H1 (cell line): ENCODE data around the gene LENG1. TPM values are rescaled to one million over a fixed set of nuclear protein-coding genes. Genes with fewer than 3 reads are reported as not detected.

ENCODE experiments used
- CTCF ChIA-PET: fragments of 300-600 bp; sonication (Branson Sonifier 250); formaldehyde crosslinking; loops from one replicate; lab custom pipeline; 2021; ENCODE audit not compliant: partially characterized antibody; lab: Charles Lee
- POLR2A ChIA-PET: fragments of 300-600 bp; sonication (Branson Sonifier 250); formaldehyde crosslinking; loops from one replicate; lab custom pipeline; 2021; ENCODE audit warnings: inconsistent platforms; ENCODE audit not compliant: partially characterized antibody; lab: Charles Lee
- DNase-seq, 2 experiments: peaks; one replicate each; pipeline versions ENCODE4 v3.0.0 to v3.0.0-alpha.2; 2010 to 2022; ENCODE audit warnings: low spot score in 2 of 2, low read depth in 1 of 2, mixed read lengths in 1 of 2
- FAIRE-seq: peaks from 2 replicates; lab custom pipeline; 2011; peaks lifted over from hg19 to GRCh38; lab: Jason Lieb, UNC
- H2AFZ ChIP-seq: 2 replicates; pipeline ENCODE4 v1.8.1; 2012; ENCODE audit warnings: low read length, inconsistent platforms
- H2AK5ac ChIP-seq: 2 replicates; pipeline ENCODE4 v1.6.1; 2013; ENCODE audit warnings: low read depth, low read length
- H2BK120ac ChIP-seq: replicated peaks from 2 replicates; pipeline ENCODE3; 2013; ENCODE audit warnings: low read depth, low read length, inconsistent platforms
- H2BK12ac ChIP-seq: 2 replicates; pipeline ENCODE4 v1.6.1; 2013; ENCODE audit warnings: low read depth, low read length
- H2BK15ac ChIP-seq: 2 replicates; pipeline ENCODE4 v1.6.1; 2013; ENCODE audit warnings: low read length
- H2BK20ac ChIP-seq: 2 replicates; pipeline ENCODE4 v1.6.1; 2013; ENCODE audit warnings: low read length
- H2BK5ac ChIP-seq: 2 replicates; pipeline ENCODE4 v1.6.1; 2013; ENCODE audit warnings: low read depth, low read length
- H3K14ac ChIP-seq: 2 replicates; pipeline ENCODE4 v1.6.1; 2013; ENCODE audit warnings: inconsistent platforms; ENCODE audit not compliant: insufficient read length
- H3K18ac ChIP-seq: 2 replicates; pipeline ENCODE4 v1.6.1; 2013; ENCODE audit warnings: low read length; ENCODE audit errors: extremely low read depth
- H3K23ac ChIP-seq: 2 replicates; pipeline ENCODE4 v1.6.1; 2013; ENCODE audit warnings: inconsistent platforms; ENCODE audit not compliant: insufficient read length
- H3K23me2 ChIP-seq: 2 replicates; pipeline ENCODE4 v1.6.1; 2013; ENCODE audit warnings: low read depth, low read length
- H3K27ac ChIP-seq: 2 replicates; pipeline ENCODE4 v1.6.1; 2011; ENCODE audit warnings: low read depth, low read length, inconsistent platforms
- H3K27me3 ChIP-seq, 4 experiments: replicated peaks in 1 of 4; 1 replicate in 1 of 4; 2 replicates in 3 of 4; pipeline versions ENCODE4 v1.6.1 to v1.8.1; 2011 to 2013; ENCODE audit warnings: low read length in 3 of 4, mild to moderate bottlenecking in 3 of 4, inconsistent platforms in 2 of 4, mixed read lengths in 2 of 4, moderate library complexity in 1 of 4; ENCODE audit not compliant: control insufficient read depth in 3 of 4, insufficient read depth in 3 of 4; ENCODE audit errors: extremely low read depth in 1 of 4
- H3K36me3 ChIP-seq, 4 experiments: 2 replicates each; pipeline versions ENCODE4 v1.6.1 to v1.8.1; 2011 to 2013; ENCODE audit warnings: mild to moderate bottlenecking in 4 of 4, low read length in 3 of 4, moderate library complexity in 2 of 4, control low read depth in 1 of 4, inconsistent platforms in 1 of 4; ENCODE audit not compliant: insufficient read depth in 4 of 4, control insufficient read depth in 2 of 4
- H3K4ac ChIP-seq: replicated peaks from 2 replicates; pipeline ENCODE3; 2013; ENCODE audit warnings: low read length, low read depth, mixed read lengths, inconsistent platforms; ENCODE audit not compliant: insufficient read length
- H3K4me1 ChIP-seq, 4 experiments: replicated peaks in 1 of 4; 1 replicate in 1 of 4; 2 replicates in 3 of 4; pipeline versions ENCODE4 v1.6.1 to v1.8.1; 2011 to 2013; ENCODE audit warnings: low read length in 3 of 4, inconsistent platforms in 2 of 4, mixed read lengths in 1 of 4; ENCODE audit not compliant: insufficient read depth in 4 of 4, control insufficient read depth in 3 of 4
- H3K4me2 ChIP-seq, 2 experiments: 2 replicates each; pipeline versions ENCODE4 v1.6.1 to v1.8.1; 2011 to 2013; ENCODE audit warnings: low read depth in 2 of 2, low read length in 2 of 2, control low read depth in 1 of 2, inconsistent platforms in 1 of 2, mild to moderate bottlenecking in 1 of 2; ENCODE audit not compliant: insufficient read depth in 1 of 2
- H3K4me3 ChIP-seq, 4 experiments: fragments of 200-600, 300-600 bp in 1 of 4; sonication (generic), shearing (Covaris generic), sonication (Bioruptor Twin) in 1 of 4; 2 replicates each; pipeline versions ENCODE4 v1.5.1 to v1.8.1; 2011 to 2016; ENCODE audit warnings: low read length in 4 of 4, low read depth in 3 of 4, control low read depth in 2 of 4, inconsistent platforms in 2 of 4, mild to moderate bottlenecking in 2 of 4, mixed read lengths in 1 of 4, moderate library complexity in 1 of 4; ENCODE audit not compliant: insufficient read depth in 2 of 4; ENCODE audit errors: extremely low read depth in 1 of 4
- H3K56ac ChIP-seq: replicated peaks from 2 replicates; pipeline ENCODE3; 2013; ENCODE audit warnings: low read depth, mild to moderate bottlenecking, mixed read lengths, low read length, inconsistent platforms; ENCODE audit not compliant: insufficient read length
- H3K79me1 ChIP-seq: 2 replicates; pipeline ENCODE4 v1.6.1; 2013; ENCODE audit warnings: low read depth, low read length, control low read depth
- H3K79me2 ChIP-seq, 2 experiments: 2 replicates each; pipeline versions ENCODE4 v1.6.1 to v1.8.1; 2012 to 2013; ENCODE audit warnings: low read length in 2 of 2, mild to moderate bottlenecking in 2 of 2, inconsistent platforms in 1 of 2; ENCODE audit not compliant: insufficient read depth in 2 of 2, control insufficient read depth in 1 of 2
- H3K9ac ChIP-seq, 4 experiments: replicated peaks in 1 of 4; 1 replicate in 1 of 4; 2 replicates in 3 of 4; pipeline versions ENCODE4 v1.6.1 to v1.8.1; 2011 to 2013; ENCODE audit warnings: low read depth in 3 of 4, low read length in 3 of 4, control low read depth in 2 of 4, mild to moderate bottlenecking in 2 of 4, moderate library complexity in 2 of 4, inconsistent platforms in 1 of 4; ENCODE audit errors: extremely low read depth in 1 of 4
- H3K9me3 ChIP-seq, 2 experiments: 2 replicates each; pipeline versions ENCODE4 v1.6.1 to v1.8.1; 2012 to 2013; ENCODE audit warnings: mild to moderate bottlenecking in 2 of 2, moderate library complexity in 2 of 2, control low read depth in 1 of 2, inconsistent platforms in 1 of 2, low read depth in 1 of 2, low read length in 1 of 2, mixed read lengths in 1 of 2; ENCODE audit not compliant: insufficient read depth in 2 of 2
- H4K20me1 ChIP-seq, 2 experiments: replicated peaks in 1 of 2; 2 replicates each; pipeline versions ENCODE3 to v1.8.1; 2011 to 2013; ENCODE audit warnings: inconsistent platforms in 2 of 2, low read length in 2 of 2, mild to moderate bottlenecking in 1 of 2; ENCODE audit not compliant: insufficient read depth in 2 of 2, control insufficient read depth in 1 of 2
- H4K5ac ChIP-seq: 2 replicates; pipeline ENCODE4 v1.6.1; 2013; ENCODE audit warnings: low read length, low read depth, mixed read lengths, inconsistent platforms; ENCODE audit not compliant: insufficient read length
- H4K8ac ChIP-seq: 2 replicates; pipeline ENCODE4 v1.8.0; 2013; ENCODE audit warnings: mild to moderate bottlenecking, moderate library complexity, low read length, inconsistent platforms; ENCODE audit not compliant: insufficient read depth; ENCODE audit errors: extremely low read depth
- H4K91ac ChIP-seq: replicated peaks from 2 replicates; pipeline ENCODE3; 2013; ENCODE audit warnings: low read length, mixed read lengths, inconsistent platforms; ENCODE audit not compliant: insufficient read length
- ASH2L ChIP-seq: fragments of 200-600, 300-600 bp; sonication (generic); IDR thresholded peaks from one replicate; pipeline ENCODE4 v1.7.1; 2017; ENCODE audit warnings: low read length
- E2F6 ChIP-seq: IDR thresholded peaks from 2 replicates; pipeline ENCODE4 v1.6.1; 2012; ENCODE audit warnings: inconsistent platforms
- PHF8 ChIP-seq: fragments of 200-600 bp; sonication (generic); conservative IDR thresholded peaks from 2 replicates; pipeline ENCODE4 v1.7.1; 2012; ENCODE audit warnings: low read depth, mild to moderate bottlenecking, inconsistent platforms, low read length, moderate library complexity
- POU5F1 ChIP-seq: IDR thresholded peaks from 2 replicates; pipeline ENCODE4 v1.6.1; 2011; ENCODE audit warnings: low read depth, mild to moderate bottlenecking, low read length, moderate library complexity
- RBBP5 ChIP-seq: IDR thresholded peaks from 2 replicates; pipeline ENCODE4 v1.7.1; 2012; ENCODE audit warnings: low read depth, mild to moderate bottlenecking, inconsistent platforms, low read length, moderate library complexity, borderline replicate concordance
- SP1 ChIP-seq: IDR thresholded peaks from 2 replicates; pipeline ENCODE4 v1.6.1; 2011; ENCODE audit warnings: low read depth, low read length
- WGBS, 2 experiments: shearing (Covaris generic) in 1 of 2; methylation state at CpG; one replicate each; pipeline versions ENCODE4 v1.1.6 to v1.1.7; 2013 to 2015; ENCODE audit warnings: low lambda C conversion rate in 2 of 2, mixed read lengths in 2 of 2, inconsistent platforms in 1 of 2, low coverage in 1 of 2, missing lambda C conversion rate in 1 of 2; ENCODE audit not compliant: insufficient replicate concordance in 2 of 2, insufficient coverage in 1 of 2, insufficient read length in 1 of 2; ENCODE audit errors: extremely low coverage in 1 of 2, missing lambda C conversion rate in 1 of 2; 5-methylcytosine and 5-hydroxymethylcytosine counted together
- polyA plus RNA-seq, 7 experiments: library from polyadenylated mRNA; depleted of rRNA in 3 of 7; stranded (reverse) in 5 of 7; unstranded in 2 of 7; fragments of >200 nt in 5 of 7; fragments of 200-250 nt in 2 of 7; gene quantifications; 1 replicate in 5 of 7; 2 replicates in 1 of 7; 4 replicates in 1 of 7; pipeline versions ENCODE4 v1.2.1 to v1.2.3, GENCODE V29; 2011 to 2013; ENCODE audit warnings: missing spikeins in 2 of 7, mixed read lengths in 2 of 7
- total RNA-seq: library from RNA; stranded (reverse); fragmentation: NEBNext Ultra II Directional; extraction: Animal tissue kit (Norgen Biotek cat#: 25700); gene quantifications from 2 replicates; pipeline ENCODE4 v1.2.1, GENCODE V29; 2021

The LENG1 gene
- total and polyA plus RNA-seq, 2 of the 8 experiments (the other 6 are each of a cell fraction or from before 2014, with no cell fraction given), result 1.2 to 4.4 TPM

DNA sequence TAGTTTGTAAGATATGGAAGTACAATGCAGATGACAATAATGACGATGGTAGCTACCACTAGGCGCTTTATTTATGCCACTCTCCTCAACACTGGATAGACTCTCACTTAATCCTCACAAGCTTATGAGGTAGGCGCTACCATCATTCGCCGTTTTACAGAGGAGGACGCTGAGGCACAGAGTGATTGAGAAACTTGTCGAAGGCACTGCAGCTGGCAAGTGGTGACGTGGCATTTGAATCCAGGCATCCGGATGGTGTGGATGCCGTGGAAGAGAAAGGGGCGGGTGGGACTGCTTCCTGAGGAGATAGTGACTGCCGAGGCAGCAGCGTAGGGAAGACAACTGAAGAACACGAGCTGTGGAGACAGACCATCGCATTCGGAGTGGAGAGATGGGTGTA, 39.9 kb upstream of the LENG1 start:
- CTCF ChIA-PET, result interaction anchor here (0.6 to 3.2 kb wide), 4 partner anchors 10 to 67 kb away, joined by 3 to 10 read pairs (median 5); partner anchors contain the start of gene MBOAT7
- no peak overlapping the region for H2BK20ac ChIP-seq
- no peak overlapping the region for H2BK120ac ChIP-seq
- 0 out of 7 replicates have a peak overlapping the region, but pooled peaks of 1 of the 4 experiments have one; percentile 30 for H3K9ac ChIP-seq
- H2AFZ ChIP-seq, result no peak overlapping the region
- H4K8ac ChIP-seq, result peak overlapping the region; percentile 62; the same call in 1 of the 2 replicates
- H2AK5ac ChIP-seq, result no peak overlapping the region
- H3K36me3 ChIP-seq, result peaks cover 18 to 34% (median 25%) of the 10 kb centered on the region in 4 experiments
- H2BK15ac ChIP-seq, result no peak overlapping the region
- no peak overlapping the region for H4K91ac ChIP-seq
- H3K23ac ChIP-seq, result no peak overlapping the region
- H2BK5ac ChIP-seq, result no peak overlapping the region
- H3K23me2 ChIP-seq, result peaks cover 20% of the 10 kb centered on the region
- DNase-seq (no peak), FAIRE-seq (no peak)
- WGBS, 2 experiments, result 94% methylated on average over 16 of the region's 16 CpGs; no CpG with 5 or more reads in 1 of the 2 experiments
- H3K56ac ChIP-seq, result no peak overlapping the region
- H3K4me1 ChIP-seq, result peaks cover 9 to 23% (median 14%) of the 10 kb centered on the region in 4 experiments
- no peaks in the 10 kb centered on the region for H3K9me3 ChIP-seq
- H3K27me3 ChIP-seq, result no peaks in the 10 kb centered on the region
- no peak overlapping the region for H3K4me3 ChIP-seq
- H3K79me1 ChIP-seq, result peaks cover 6% of the 10 kb centered on the region; the same call in 1 of the 2 replicates
- H3K79me2 ChIP-seq, result peaks cover 29 to 38% of the 10 kb centered on the region in 2 experiments
- H4K20me1 ChIP-seq, result peaks cover 23 to 30% of the 10 kb centered on the region in 2 experiments
- no peak overlapping the region for H2BK12ac ChIP-seq
- H4K5ac ChIP-seq, result no peak overlapping the region
- H3K4me2 ChIP-seq, result peak overlapping the region in 1 of 2 experiments; percentile 60; a peak in 1 of 4 replicates
- no peak overlapping the region for H3K14ac ChIP-seq
- H3K4ac ChIP-seq, result no peak overlapping the region
- POLR2A ChIA-PET, result interaction anchor here (0.8 to 28.7 kb wide), 18 partner anchors 8 to 422 kb away, joined by 3 to 909 read pairs (median 6); partner anchors contain the start of genes CNOT3, LENG1, MBOAT7 and PRPF31
- no peak overlapping the region for H3K27ac ChIP-seq
- no peak overlapping the region for H3K18ac ChIP-seq
- TF ChIP-seq PHF8, result no peak
- no peak for TF ChIP-seq POU5F1
- no peak for TF ChIP-seq E2F6
- no peak for TF ChIP-seq RBBP5
- no peak for TF ChIP-seq ASH2L
- TF ChIP-seq SP1, result no peak
